ENCODE measurements around the gene UFM1. TPM values are rescaled to one million over a fixed set of nuclear protein-coding genes. Genes with fewer than 3 reads are reported as not detected.
A peak's percentile ranks its signal among the peaks of the same experiment; 100 is the strongest.
"Not testable (repeated sequence)": the region's sequence is repeated elsewhere in the genome, so short reads cannot be mapped to it uniquely, and the experiment has no call there.

Gene UFM1
- 178 TPM for total RNA-seq

GRCh38 chr13:38349390-38350113, at the start of gene UFM1:
Gene UFM1, plus strand, starts transcription at chr13:38349851. Its CDS starts 69 bp downstream, at chr13:38349920.
- FAIRE-seq (peak; percentile 87), DNase-seq (ENCODE audit: low spot score in 2 of 2) (peak; percentile 66 to 73)

- no peak for DNase-seq (ENCODE audit: low spot score in 2 of 2)
- FAIRE-seq = no peak
Observed at GRCh38 chr13:38301236-38301635, 48.4 kb upstream of the UFM1 start.

- DNase-seq (ENCODE audit: low spot score in 2 of 2) = peak in 1 of 2 donors; percentile 6
- FAIRE-seq = no peak
Observed at GRCh38 chr13:38303816-38304320, 45.8 kb upstream of the UFM1 start.

DNA sequence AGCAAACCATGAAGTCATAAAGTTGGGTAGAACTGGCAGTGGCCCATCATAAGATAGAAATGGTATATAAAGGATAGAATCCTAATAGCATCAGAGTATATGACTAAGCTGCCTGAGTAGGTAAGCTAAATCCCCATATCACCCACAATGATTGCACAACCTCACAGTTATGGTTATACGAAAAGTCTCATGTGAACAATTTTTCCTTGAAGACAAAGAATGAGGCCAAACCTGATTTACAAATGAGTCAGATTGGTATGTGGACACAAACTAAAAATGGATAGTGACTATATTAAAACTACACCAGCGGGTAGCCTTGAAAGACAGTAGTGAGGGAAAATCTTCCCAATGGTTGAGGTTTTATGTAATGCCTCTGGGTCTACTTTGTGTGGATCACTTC, 40.9 kb upstream of the UFM1 start:
- DNase-seq (ENCODE audit: low spot score in 2 of 2) (no peak), FAIRE-seq (no peak)

- FAIRE-seq (no peak), DNase-seq (ENCODE audit: low spot score in 2 of 2) (no peak)
Observed at GRCh38 chr13:38309397-38309796, 40.3 kb upstream of the UFM1 start.

- FAIRE-seq; DNase-seq (ENCODE audit: low spot score in 2 of 2): not testable (repeated sequence)
Observed at GRCh38 chr13:38311175-38311574, 38.5 kb upstream of the UFM1 start.

- FAIRE-seq (no peak), DNase-seq (ENCODE audit: low spot score in 2 of 2) (no peak)
Observed at GRCh38 chr13:38316129-38316528, 33.5 kb upstream of the UFM1 start.

- no peak for DNase-seq (ENCODE audit: low spot score in 2 of 2)
- FAIRE-seq = no peak
Observed at GRCh38 chr13:38321654-38322053, 28.0 kb upstream of the UFM1 start.

DNA sequence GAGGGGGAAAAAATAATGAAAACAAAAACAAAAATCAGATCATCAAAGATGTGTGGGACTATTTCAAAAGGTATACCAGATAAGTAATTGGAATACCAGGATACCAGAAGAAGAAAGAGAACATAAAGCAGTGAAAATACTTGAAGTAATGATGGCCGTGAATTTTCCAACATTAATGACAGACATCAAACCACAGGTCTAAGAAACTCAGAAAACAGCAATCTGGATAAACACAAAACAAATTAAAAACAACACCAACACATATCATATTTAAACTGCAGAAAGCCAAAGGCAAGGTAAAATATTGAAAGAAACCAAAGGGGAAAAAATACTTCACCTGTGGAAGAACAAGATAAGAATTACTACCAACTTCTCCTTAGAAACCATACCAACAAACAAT, 24.2 kb upstream of the UFM1 start:
- no peak for FAIRE-seq
- no peak for DNase-seq (ENCODE audit: low spot score in 2 of 2)

GRCh38 chr13:38328699-38329098, 21.0 kb upstream of the UFM1 start:
- FAIRE-seq = no peak

DNA sequence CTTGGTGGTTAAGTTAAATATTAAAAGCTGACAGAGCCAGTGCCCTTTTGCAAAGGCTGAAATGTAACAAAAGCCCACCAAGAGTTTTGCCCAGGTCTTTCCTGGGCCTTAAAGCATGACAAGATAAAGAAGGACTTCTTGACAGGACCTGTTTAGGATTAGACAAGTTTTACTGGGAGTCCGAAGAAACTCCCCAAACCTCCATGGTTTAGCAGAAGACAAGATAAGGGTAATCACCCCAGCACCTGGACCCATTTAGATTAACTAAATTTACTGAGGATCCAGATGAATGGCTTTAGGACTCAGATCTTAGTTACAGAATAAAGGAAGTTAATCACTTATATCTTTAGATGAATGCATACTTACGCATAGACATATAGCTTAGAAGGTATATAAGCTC, 14.8 kb upstream of the UFM1 start:
- DNase-seq (ENCODE audit: low spot score in 2 of 2) (no peak), FAIRE-seq (no peak)

More at GRCh38 chr13:38328699-38329098, 21.0 kb upstream of the UFM1 start:
- no peak for DNase-seq (ENCODE audit: low spot score in 2 of 2)

- FAIRE-seq = no peak
- no peak for DNase-seq (ENCODE audit: low spot score in 2 of 2)
Observed at GRCh38 chr13:38338089-38338488, 11.6 kb upstream of the UFM1 start.

DNA sequence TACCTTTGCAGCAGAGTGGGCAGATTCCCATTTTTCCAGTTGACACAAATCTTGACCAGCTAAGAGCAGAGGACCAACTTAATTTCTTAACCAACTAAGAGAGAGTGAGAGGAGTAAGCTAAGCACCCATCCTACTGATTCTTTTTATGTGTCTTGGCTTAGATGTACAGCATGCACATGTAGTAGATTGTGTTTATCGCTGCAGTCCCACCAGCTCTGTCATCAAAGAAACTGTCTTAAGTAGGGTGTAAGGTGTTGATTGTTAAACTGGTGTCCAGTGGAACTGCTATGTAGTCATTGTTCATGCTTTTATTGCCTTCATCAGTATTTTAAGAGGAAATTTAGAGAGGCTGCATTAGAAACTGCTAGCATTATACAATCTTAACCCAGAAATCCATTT, 9.0 kb upstream of the UFM1 start:
- no peak for DNase-seq (ENCODE audit: low spot score in 2 of 2)
- FAIRE-seq = no peak

DNA sequence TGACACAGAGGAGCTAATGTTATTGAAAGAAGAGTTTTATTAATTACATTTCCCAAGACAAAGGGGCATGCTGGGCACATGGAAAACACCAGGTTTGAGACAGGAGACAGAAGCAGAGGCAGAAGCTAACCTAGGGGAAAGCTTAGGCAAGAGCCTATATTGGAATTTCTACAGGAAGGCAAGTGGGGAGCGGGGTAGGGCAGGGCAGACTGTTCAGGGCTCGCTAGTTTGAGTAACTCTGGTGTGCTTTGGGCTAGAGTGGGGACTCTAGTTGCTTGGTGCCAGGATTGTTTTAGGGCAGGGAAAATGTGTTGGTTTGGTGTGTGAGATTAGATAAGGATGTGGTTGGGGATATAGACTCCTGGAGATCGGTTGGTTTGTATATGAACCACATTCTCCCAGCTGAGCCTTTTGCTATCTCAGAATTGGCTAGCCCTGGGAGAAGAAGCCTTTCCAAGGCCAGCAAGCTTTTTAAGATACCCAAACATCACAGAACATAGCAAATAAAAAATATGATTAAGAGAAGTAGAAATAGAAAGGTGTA, 8.4 kb upstream of the UFM1 start:
- no peak for FAIRE-seq
- no peak for DNase-seq (ENCODE audit: low spot score in 2 of 2)

DNA sequence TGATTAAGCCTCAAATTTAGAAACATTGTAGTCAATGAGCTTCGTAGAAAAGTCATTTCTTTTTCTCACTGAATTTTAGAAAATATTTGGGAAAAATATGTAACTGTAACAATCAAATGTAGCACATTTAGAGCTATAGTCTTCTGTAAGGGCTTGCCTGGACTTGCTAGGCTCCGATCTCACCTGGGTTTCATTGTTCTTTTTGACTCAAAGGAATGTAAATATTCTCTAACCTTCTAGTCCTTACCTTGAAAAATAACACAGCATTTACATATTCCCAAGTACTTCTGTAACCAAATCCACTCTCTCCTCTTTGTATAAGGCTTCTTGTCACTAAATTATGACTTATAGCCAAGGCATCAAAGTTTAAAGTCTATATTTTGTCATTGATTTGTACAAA, 2.9 kb upstream of the UFM1 start:
- FAIRE-seq (no peak), DNase-seq (ENCODE audit: low spot score in 2 of 2) (no peak)

DNA sequence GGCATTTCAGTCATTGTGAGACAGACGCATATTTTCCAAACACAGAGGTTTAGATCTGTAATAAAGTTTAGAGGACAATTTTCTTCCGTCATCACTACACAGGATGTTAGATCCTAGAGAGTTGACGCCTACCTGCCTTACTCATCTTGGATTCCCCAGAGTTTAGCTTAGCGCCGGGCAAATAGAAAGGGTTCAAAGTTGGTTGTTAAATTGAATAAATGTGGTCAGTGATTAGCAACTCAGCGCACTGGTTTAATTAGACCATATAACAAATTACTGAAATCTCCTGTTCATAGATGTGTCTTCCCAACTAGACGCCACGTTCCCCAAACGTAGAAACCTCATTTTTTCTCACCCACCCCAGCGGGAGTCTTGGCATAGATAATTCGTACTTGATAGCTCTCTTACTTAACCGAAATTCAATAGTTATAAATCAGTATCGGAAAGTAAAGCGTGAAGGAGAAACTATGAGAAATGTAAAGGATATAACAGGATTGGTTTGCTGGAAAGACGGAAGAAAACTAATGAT, 726 bp upstream of the UFM1 start:
- FAIRE-seq = no peak
- peak in 1 of 2 donors; percentile 24 for DNase-seq (ENCODE audit: low spot score in 2 of 2)

GRCh38 chr13:38350114-38350617, 515 bp downstream of the UFM1 start:
- DNase-seq (ENCODE audit: low spot score in 2 of 2) (peak in 1 of 2 donors; percentile 22), FAIRE-seq (no peak)

DNA sequence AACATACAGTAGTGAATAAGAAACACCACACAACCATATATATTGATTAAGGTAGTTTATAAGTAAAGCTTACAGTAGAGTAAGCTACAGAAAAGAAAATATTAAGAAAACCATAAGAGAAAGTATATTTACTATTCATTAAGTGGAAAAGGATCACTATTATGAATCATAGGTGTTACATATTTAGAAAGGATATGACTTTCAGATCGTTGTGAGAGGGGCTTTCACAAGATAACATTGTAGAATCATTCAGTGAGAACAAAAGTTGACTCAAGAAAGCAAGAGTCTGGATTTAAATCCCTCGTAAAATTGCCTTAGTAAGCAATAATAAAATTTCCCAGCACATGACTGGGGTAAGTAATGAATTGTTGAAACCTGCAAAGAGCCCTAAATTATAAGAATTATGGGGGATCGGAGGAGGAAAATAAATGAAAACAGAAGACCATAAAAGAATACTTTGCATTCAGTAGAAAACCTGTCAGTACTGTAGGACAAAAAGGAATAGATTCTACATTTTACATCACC, 6.0 kb downstream of the UFM1 start:
- DNase-seq (ENCODE audit: low spot score in 2 of 2) (no peak), FAIRE-seq (no peak)

GRCh38 chr13:38358684-38359083, 9.0 kb downstream of the UFM1 start:
- FAIRE-seq (no peak), DNase-seq (ENCODE audit: low spot score in 2 of 2) (no peak)

- FAIRE-seq (no peak), DNase-seq (ENCODE audit: low spot score in 2 of 2) (no peak)
Observed at GRCh38 chr13:38361542-38362262, 12.1 kb downstream of the UFM1 start.

DNA sequence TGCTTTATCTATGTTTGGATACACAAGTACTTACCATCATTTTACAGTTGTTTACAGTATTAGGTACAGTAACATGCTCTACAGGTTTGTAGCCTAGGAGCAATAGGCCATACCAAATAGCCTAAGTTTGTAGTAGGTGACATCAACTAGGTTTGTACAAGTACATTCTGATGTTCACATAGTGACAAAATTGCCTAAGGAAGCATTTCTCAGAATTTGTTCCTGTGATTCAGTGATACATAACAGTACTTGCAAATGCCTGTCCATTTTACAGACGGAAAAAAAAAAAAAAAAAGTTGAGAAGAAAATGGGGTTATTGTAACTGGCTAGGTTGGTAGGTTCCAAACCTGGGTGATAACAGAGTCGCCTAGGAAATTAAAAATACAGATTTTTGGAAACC, 13.6 kb downstream of the UFM1 start:
- no peak for DNase-seq (ENCODE audit: low spot score in 2 of 2)
- FAIRE-seq = no peak
